ENCODE results near the gene USP17L25. TPM values are rescaled to one million over a fixed set of nuclear protein-coding genes. Genes with fewer than 3 reads are reported as not detected.
"Not testable (repeated sequence)": the region's sequence is repeated elsewhere in the genome, so short reads cannot be mapped to it uniquely, and the experiment has no call there.

Gene USP17L25, protein sequence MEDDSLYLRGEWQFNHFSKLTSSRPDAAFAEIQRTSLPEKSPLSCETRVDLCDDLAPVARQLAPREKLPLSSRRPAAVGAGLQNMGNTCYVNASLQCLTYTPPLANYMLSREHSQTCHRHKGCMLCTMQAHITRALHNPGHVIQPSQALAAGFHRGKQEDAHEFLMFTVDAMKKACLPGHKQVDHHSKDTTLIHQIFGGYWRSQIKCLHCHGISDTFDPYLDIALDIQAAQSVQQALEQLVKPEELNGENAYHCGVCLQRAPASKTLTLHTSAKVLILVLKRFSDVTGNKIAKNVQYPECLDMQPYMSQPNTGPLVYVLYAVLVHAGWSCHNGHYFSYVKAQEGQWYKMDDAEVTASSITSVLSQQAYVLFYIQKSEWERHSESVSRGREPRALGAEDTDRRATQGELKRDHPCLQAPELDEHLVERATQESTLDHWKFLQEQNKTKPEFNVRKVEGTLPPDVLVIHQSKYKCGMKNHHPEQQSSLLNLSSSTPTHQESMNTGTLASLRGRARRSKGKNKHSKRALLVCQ
- polyA plus RNA-seq (2013) = not detected

DNA sequence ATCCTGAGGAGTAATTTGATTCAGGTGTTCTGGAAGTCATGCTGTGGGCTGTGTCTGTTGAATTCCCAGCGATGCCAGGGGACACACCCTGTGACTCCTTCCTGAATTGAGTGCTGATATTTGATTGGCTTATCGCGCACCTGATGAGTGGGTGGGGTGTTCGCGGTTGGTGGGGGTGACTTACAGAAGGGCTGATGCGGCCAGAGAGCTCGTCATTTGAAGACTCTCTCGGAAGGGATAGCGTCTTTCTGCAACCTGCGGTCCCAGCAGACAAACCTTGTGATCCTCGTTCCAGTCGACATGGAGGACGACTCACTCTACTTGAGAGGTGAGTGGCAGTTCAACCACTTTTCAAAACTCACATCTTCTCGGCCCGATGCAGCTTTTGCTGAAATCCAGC is at the start of gene USP17L25:
USP17L25 (plus strand) TSS at position 301 of the 400 bp plus-strand sequence; CDS start at position 301, 0 bp downstream.
- H3K36me3 ChIP-seq (ENCODE audit: control insufficient read depth in 4 of 4, insufficient read depth in 4 of 4, low read length in 3 of 4); CTCF ChIA-PET; H3K4me1 ChIP-seq (ENCODE audit: control extremely low read depth in 1 of 4, control insufficient read depth in 4 of 4, insufficient read depth in 4 of 4, low read length in 3 of 4); H3K4me3 ChIP-seq (ENCODE audit: control insufficient read depth in 1 of 7, extremely low read depth in 1 of 7, insufficient read depth in 4 of 7, low read depth in 2 of 7, low read length in 6 of 7); H3K27ac ChIP-seq (ENCODE audit: insufficient read depth in 1 of 2, low read depth in 1 of 2, low read length in 2 of 2, poor library complexity in 1 of 2, severe bottlenecking in 2 of 2); POLR2A ChIA-PET; H3K27me3 ChIP-seq (replicated peaks in 2 of 5; ENCODE audit: control insufficient read depth in 4 of 5, insufficient read depth in 5 of 5, low read length in 4 of 5); DNase-seq; H3K9me3 ChIP-seq (ENCODE audit: control extremely low read depth in 1 of 5, control insufficient read depth in 4 of 5, insufficient read depth in 2 of 5, low read depth in 1 of 5, low read length in 4 of 5): not testable (repeated sequence)
- WGBS (ENCODE audit: insufficient coverage) = no CpG with 5 or more reads among the region's 15 CpGs

DNA sequence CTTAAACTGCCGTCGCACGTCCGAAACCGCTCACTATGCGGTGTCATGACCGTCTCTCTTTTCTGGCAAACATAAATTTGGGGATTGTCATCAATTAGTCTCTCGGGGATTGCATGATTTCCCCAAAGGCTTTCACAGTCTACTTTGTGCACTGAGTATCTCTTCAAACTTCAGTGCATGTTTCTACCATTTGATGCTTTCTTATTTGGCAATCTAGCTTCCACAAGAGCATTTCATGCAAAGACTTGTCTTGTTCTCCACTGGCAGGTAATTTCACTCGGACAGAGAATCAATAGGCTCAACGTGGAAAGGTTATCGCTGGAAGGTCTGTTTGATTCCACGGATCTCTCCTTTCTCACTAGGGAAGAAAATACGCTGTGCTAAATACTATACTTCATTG is 5.5 kb upstream of the USP17L25 start:
- DNase-seq; H3K4me1 ChIP-seq (ENCODE audit: control extremely low read depth in 1 of 4, control insufficient read depth in 4 of 4, insufficient read depth in 4 of 4, low read length in 3 of 4); H3K4me3 ChIP-seq (ENCODE audit: control insufficient read depth in 1 of 7, extremely low read depth in 1 of 7, insufficient read depth in 4 of 7, low read depth in 2 of 7, low read length in 6 of 7); H3K36me3 ChIP-seq (ENCODE audit: control insufficient read depth in 4 of 4, insufficient read depth in 4 of 4, low read length in 3 of 4); CTCF ChIA-PET; H3K27me3 ChIP-seq (replicated peaks in 2 of 5; ENCODE audit: control insufficient read depth in 4 of 5, insufficient read depth in 5 of 5, low read length in 4 of 5); POLR2A ChIA-PET; H3K9me3 ChIP-seq (ENCODE audit: control extremely low read depth in 1 of 5, control insufficient read depth in 4 of 5, insufficient read depth in 2 of 5, low read depth in 1 of 5, low read length in 4 of 5); H3K27ac ChIP-seq (ENCODE audit: insufficient read depth in 1 of 2, low read depth in 1 of 2, low read length in 2 of 2, poor library complexity in 1 of 2, severe bottlenecking in 2 of 2): not testable (repeated sequence)
- WGBS (ENCODE audit: insufficient coverage) = no CpG with 5 or more reads among the region's 13 CpGs

DNA sequence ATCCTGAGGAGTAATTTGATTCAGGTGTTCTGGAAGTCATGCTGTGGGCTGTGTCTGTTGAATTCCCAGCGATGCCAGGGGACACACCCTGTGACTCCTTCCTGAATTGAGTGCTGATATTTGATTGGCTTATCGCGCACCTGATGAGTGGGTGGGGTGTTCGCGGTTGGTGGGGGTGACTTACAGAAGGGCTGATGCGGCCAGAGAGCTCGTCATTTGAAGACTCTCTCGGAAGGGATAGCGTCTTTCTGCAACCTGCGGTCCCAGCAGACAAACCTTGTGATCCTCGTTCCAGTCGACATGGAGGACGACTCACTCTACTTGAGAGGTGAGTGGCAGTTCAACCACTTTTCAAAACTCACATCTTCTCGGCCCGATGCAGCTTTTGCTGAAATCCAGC is 4.8 kb upstream of the USP17L25 start, which contains the start of gene USP17L24:
USP17L24 (plus strand) TSS at position 301 of the 400 bp plus-strand sequence; CDS start at position 301, 0 bp downstream.
- CTCF ChIA-PET; POLR2A ChIA-PET; H3K27ac ChIP-seq (ENCODE audit: insufficient read depth in 1 of 2, low read depth in 1 of 2, low read length in 2 of 2, poor library complexity in 1 of 2, severe bottlenecking in 2 of 2); H3K27me3 ChIP-seq (replicated peaks in 2 of 5; ENCODE audit: control insufficient read depth in 4 of 5, insufficient read depth in 5 of 5, low read length in 4 of 5); H3K4me1 ChIP-seq (ENCODE audit: control extremely low read depth in 1 of 4, control insufficient read depth in 4 of 4, insufficient read depth in 4 of 4, low read length in 3 of 4); DNase-seq; H3K9me3 ChIP-seq (ENCODE audit: control extremely low read depth in 1 of 5, control insufficient read depth in 4 of 5, insufficient read depth in 2 of 5, low read depth in 1 of 5, low read length in 4 of 5); H3K4me3 ChIP-seq (ENCODE audit: control insufficient read depth in 1 of 7, extremely low read depth in 1 of 7, insufficient read depth in 4 of 7, low read depth in 2 of 7, low read length in 6 of 7); H3K36me3 ChIP-seq (ENCODE audit: control insufficient read depth in 4 of 4, insufficient read depth in 4 of 4, low read length in 3 of 4): not testable (repeated sequence)
- WGBS (ENCODE audit: insufficient coverage) = no CpG with 5 or more reads among the region's 15 CpGs

DNA sequence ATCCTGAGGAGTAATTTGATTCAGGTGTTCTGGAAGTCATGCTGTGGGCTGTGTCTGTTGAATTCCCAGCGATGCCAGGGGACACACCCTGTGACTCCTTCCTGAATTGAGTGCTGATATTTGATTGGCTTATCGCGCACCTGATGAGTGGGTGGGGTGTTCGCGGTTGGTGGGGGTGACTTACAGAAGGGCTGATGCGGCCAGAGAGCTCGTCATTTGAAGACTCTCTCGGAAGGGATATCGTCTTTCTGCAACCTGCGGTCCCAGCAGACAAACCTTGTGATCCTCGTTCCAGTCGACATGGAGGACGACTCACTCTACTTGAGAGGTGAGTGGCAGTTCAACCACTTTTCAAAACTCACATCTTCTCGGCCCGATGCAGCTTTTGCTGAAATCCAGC is 4.6 kb downstream of the USP17L25 start, which contains the start of gene USP17L26:
USP17L26 (plus strand) TSS at position 301 of the 400 bp plus-strand sequence; CDS start at position 301, 0 bp downstream.
- H3K27ac ChIP-seq (ENCODE audit: insufficient read depth in 1 of 2, low read depth in 1 of 2, low read length in 2 of 2, poor library complexity in 1 of 2, severe bottlenecking in 2 of 2); CTCF ChIA-PET; POLR2A ChIA-PET; DNase-seq; H3K9me3 ChIP-seq (ENCODE audit: control extremely low read depth in 1 of 5, control insufficient read depth in 4 of 5, insufficient read depth in 2 of 5, low read depth in 1 of 5, low read length in 4 of 5); H3K4me1 ChIP-seq (ENCODE audit: control extremely low read depth in 1 of 4, control insufficient read depth in 4 of 4, insufficient read depth in 4 of 4, low read length in 3 of 4); H3K27me3 ChIP-seq (replicated peaks in 2 of 5; ENCODE audit: control insufficient read depth in 4 of 5, insufficient read depth in 5 of 5, low read length in 4 of 5); H3K4me3 ChIP-seq (ENCODE audit: control insufficient read depth in 1 of 7, extremely low read depth in 1 of 7, insufficient read depth in 4 of 7, low read depth in 2 of 7, low read length in 6 of 7); H3K36me3 ChIP-seq (ENCODE audit: control insufficient read depth in 4 of 4, insufficient read depth in 4 of 4, low read length in 3 of 4): not testable (repeated sequence)
- no CpG with 5 or more reads among the region's 15 CpGs for WGBS (ENCODE audit: insufficient coverage)

DNA sequence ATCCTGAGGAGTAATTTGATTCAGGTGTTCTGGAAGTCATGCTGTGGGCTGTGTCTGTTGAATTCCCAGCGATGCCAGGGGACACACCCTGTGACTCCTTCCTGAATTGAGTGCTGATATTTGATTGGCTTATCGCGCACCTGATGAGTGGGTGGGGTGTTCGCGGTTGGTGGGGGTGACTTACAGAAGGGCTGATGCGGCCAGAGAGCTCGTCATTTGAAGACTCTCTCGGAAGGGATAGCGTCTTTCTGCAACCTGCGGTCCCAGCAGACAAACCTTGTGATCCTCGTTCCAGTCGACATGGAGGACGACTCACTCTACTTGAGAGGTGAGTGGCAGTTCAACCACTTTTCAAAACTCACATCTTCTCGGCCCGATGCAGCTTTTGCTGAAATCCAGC is 9.4 kb downstream of the USP17L25 start, which contains the start of gene USP17L5:
USP17L5 (plus strand) TSS at position 301 of the 400 bp plus-strand sequence; CDS start at position 301, 0 bp downstream.
- H3K27ac ChIP-seq (ENCODE audit: insufficient read depth in 1 of 2, low read depth in 1 of 2, low read length in 2 of 2, poor library complexity in 1 of 2, severe bottlenecking in 2 of 2); H3K9me3 ChIP-seq (ENCODE audit: control extremely low read depth in 1 of 5, control insufficient read depth in 4 of 5, insufficient read depth in 2 of 5, low read depth in 1 of 5, low read length in 4 of 5); DNase-seq; POLR2A ChIA-PET; H3K27me3 ChIP-seq (replicated peaks in 2 of 5; ENCODE audit: control insufficient read depth in 4 of 5, insufficient read depth in 5 of 5, low read length in 4 of 5); H3K4me3 ChIP-seq (ENCODE audit: control insufficient read depth in 1 of 7, extremely low read depth in 1 of 7, insufficient read depth in 4 of 7, low read depth in 2 of 7, low read length in 6 of 7); CTCF ChIA-PET; H3K4me1 ChIP-seq (ENCODE audit: control extremely low read depth in 1 of 4, control insufficient read depth in 4 of 4, insufficient read depth in 4 of 4, low read length in 3 of 4); H3K36me3 ChIP-seq (ENCODE audit: control insufficient read depth in 4 of 4, insufficient read depth in 4 of 4, low read length in 3 of 4): not testable (repeated sequence)
- WGBS (ENCODE audit: insufficient coverage) = no CpG with 5 or more reads among the region's 15 CpGs

DNA sequence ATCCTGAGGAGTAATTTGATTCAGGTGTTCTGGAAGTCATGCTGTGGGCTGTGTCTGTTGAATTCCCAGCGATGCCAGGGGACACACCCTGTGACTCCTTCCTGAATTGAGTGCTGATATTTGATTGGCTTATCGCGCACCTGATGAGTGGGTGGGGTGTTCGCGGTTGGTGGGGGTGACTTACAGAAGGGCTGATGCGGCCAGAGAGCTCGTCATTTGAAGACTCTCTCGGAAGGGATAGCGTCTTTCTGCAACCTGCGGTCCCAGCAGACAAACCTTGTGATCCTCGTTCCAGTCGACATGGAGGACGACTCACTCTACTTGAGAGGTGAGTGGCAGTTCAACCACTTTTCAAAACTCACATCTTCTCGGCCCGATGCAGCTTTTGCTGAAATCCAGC is 14.1 kb downstream of the USP17L25 start, which contains the start of gene USP17L27:
USP17L27 (plus strand) TSS at position 301 of the 400 bp plus-strand sequence; CDS start at position 301, 0 bp downstream.
- CTCF ChIA-PET; H3K9me3 ChIP-seq (ENCODE audit: control extremely low read depth in 1 of 5, control insufficient read depth in 4 of 5, insufficient read depth in 2 of 5, low read depth in 1 of 5, low read length in 4 of 5); H3K27me3 ChIP-seq (replicated peaks in 2 of 5; ENCODE audit: control insufficient read depth in 4 of 5, insufficient read depth in 5 of 5, low read length in 4 of 5); POLR2A ChIA-PET; DNase-seq; H3K4me1 ChIP-seq (ENCODE audit: control extremely low read depth in 1 of 4, control insufficient read depth in 4 of 4, insufficient read depth in 4 of 4, low read length in 3 of 4); H3K4me3 ChIP-seq (ENCODE audit: control insufficient read depth in 1 of 7, extremely low read depth in 1 of 7, insufficient read depth in 4 of 7, low read depth in 2 of 7, low read length in 6 of 7); H3K36me3 ChIP-seq (ENCODE audit: control insufficient read depth in 4 of 4, insufficient read depth in 4 of 4, low read length in 3 of 4); H3K27ac ChIP-seq (ENCODE audit: insufficient read depth in 1 of 2, low read depth in 1 of 2, low read length in 2 of 2, poor library complexity in 1 of 2, severe bottlenecking in 2 of 2): not testable (repeated sequence)
- WGBS (ENCODE audit: insufficient coverage) = no CpG with 5 or more reads among the region's 15 CpGs

DNA sequence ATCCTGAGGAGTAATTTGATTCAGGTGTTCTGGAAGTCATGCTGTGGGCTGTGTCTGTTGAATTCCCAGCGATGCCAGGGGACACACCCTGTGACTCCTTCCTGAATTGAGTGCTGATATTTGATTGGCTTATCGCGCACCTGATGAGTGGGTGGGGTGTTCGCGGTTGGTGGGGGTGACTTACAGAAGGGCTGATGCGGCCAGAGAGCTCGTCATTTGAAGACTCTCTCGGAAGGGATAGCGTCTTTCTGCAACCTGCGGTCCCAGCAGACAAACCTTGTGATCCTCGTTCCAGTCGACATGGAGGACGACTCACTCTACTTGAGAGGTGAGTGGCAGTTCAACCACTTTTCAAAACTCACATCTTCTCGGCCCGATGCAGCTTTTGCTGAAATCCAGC is 18.9 kb downstream of the USP17L25 start, which contains the start of gene USP17L28:
USP17L28 (plus strand) TSS at position 301 of the 400 bp plus-strand sequence; CDS start at position 301, 0 bp downstream.
- H3K27ac ChIP-seq (ENCODE audit: insufficient read depth in 1 of 2, low read depth in 1 of 2, low read length in 2 of 2, poor library complexity in 1 of 2, severe bottlenecking in 2 of 2); H3K27me3 ChIP-seq (replicated peaks in 2 of 5; ENCODE audit: control insufficient read depth in 4 of 5, insufficient read depth in 5 of 5, low read length in 4 of 5); DNase-seq; H3K4me1 ChIP-seq (ENCODE audit: control extremely low read depth in 1 of 4, control insufficient read depth in 4 of 4, insufficient read depth in 4 of 4, low read length in 3 of 4); H3K36me3 ChIP-seq (ENCODE audit: control insufficient read depth in 4 of 4, insufficient read depth in 4 of 4, low read length in 3 of 4); H3K4me3 ChIP-seq (ENCODE audit: control insufficient read depth in 1 of 7, extremely low read depth in 1 of 7, insufficient read depth in 4 of 7, low read depth in 2 of 7, low read length in 6 of 7); CTCF ChIA-PET; H3K9me3 ChIP-seq (ENCODE audit: control extremely low read depth in 1 of 5, control insufficient read depth in 4 of 5, insufficient read depth in 2 of 5, low read depth in 1 of 5, low read length in 4 of 5); POLR2A ChIA-PET: not testable (repeated sequence)
- no CpG with 5 or more reads among the region's 15 CpGs for WGBS (ENCODE audit: insufficient coverage)
